Pericardium fibroblast (primary cell): Measurements from ENCODE around the gene FAM3C. TPM values are rescaled to one million over a fixed set of nuclear protein-coding genes. Genes with fewer than 3 reads are reported as not detected.

Source experiments
- total RNA-seq: library from RNA; depleted of rRNA; stranded (reverse); fragments of >200 nt; gene quantifications from 2 replicates; pipeline ENCODE4 v1.2.3, GENCODE V29; 2015

Gene FAM3C
- 51.9 and 54.6 TPM in 2 replicates for total RNA-seq

DNA sequence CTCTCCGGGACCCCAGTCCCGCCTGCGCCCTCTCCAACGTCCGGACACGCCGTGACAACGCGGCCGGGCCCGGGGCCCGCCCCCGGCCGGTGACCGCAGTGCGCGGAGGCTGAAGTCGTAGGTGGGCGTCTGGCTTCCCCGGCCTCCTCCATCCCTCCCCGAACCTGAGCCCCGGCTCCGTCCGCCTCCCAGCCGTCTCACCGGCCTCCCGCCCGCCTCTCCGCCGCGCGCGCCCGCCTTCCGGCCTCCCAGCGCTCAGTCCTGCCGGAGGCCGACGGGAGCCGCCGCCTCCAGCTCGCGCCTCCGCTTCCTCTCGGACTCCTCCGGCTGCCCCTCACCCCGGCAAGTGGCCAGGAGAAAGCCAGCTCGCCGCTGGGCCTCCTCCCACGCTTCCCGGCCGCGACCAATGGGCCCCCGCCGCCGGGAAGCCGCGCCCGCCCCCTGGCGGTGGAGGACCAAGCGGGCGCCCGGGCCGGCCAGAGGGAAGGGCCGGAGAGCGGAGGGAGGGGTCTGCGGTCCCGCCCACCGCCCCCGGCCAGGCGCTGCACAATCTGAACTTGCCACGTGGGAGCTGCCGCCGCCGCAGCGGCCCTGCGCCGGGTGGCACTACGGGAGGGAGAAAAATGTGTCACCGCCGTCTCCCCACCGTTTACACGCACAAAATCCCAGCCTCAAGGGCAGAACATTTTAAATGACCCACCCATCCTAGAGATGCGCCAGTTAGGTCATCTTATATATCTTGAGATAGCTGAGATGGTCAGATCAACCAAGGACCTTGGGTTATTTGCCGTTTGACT, at the start of gene FAM3C:
FAM3C (minus strand) TSS at position 348 of the 797 bp plus-strand sequence. CDS start 13,339 bp downstream, outside the sequence.

DNA sequence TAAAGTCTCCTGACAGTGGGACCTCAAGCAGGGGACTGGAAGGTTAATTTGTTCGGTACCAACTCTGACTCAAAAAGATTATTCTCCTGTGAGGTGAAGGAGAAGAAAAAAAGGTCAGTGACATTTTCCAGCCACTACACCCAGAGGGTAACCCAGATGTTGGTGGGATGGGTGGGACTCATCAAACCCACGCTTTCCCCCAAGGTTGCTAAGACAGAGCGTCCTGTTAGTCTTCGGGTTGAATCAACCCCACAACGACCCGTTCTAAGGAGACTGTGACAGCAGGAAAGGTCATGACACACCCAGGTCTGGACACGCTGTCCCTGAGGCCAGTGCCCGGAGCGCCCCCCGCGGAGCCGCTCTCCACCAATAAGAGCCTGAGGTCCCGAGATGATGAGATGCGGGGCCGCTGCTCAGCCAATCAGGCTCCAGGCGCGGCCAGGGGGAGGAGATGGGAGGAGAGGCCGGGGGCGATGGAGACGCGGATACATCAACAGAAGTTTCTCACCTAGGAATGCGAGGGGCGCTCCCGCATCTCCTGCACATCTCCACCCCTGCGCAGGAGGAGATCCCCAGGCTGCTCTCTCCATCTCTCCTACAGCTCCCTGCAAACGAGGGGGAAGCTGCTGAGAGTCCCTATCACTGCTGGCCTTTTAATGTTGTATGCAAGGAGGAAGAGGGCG, 67.5 kb downstream of the FAM3C start, which contains the start of gene WNT16:
WNT16 (plus strand) TSS at position 493 of the 683 bp plus-strand sequence. CDS start 293 bp downstream, outside the sequence.

Other genes starting within 250 kb of the FAM3C start
- 0.09 TPM in 1 of 2 replicates, not detected in the other for gene WNT16, start 67.3 kb downstream of the FAM3C start, total RNA-seq